HG03520 (cell line): ENCODE results near the gene GPR146.
"Not testable (repeated sequence)": the region's sequence is repeated elsewhere in the genome, so short reads cannot be mapped to it uniquely, and the experiment has no call there.

Experiments
- ATAC-seq: cut with Tn5 transposase; IDR thresholded peaks from one replicate; pipeline ENCODE4 v1.9.1; 2021; ENCODE audit warnings: mild to moderate bottlenecking, moderate library complexity; ENCODE audit not compliant: unreplicated experiment

Gene GPR146, protein sequence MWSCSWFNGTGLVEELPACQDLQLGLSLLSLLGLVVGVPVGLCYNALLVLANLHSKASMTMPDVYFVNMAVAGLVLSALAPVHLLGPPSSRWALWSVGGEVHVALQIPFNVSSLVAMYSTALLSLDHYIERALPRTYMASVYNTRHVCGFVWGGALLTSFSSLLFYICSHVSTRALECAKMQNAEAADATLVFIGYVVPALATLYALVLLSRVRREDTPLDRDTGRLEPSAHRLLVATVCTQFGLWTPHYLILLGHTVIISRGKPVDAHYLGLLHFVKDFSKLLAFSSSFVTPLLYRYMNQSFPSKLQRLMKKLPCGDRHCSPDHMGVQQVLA

DNA sequence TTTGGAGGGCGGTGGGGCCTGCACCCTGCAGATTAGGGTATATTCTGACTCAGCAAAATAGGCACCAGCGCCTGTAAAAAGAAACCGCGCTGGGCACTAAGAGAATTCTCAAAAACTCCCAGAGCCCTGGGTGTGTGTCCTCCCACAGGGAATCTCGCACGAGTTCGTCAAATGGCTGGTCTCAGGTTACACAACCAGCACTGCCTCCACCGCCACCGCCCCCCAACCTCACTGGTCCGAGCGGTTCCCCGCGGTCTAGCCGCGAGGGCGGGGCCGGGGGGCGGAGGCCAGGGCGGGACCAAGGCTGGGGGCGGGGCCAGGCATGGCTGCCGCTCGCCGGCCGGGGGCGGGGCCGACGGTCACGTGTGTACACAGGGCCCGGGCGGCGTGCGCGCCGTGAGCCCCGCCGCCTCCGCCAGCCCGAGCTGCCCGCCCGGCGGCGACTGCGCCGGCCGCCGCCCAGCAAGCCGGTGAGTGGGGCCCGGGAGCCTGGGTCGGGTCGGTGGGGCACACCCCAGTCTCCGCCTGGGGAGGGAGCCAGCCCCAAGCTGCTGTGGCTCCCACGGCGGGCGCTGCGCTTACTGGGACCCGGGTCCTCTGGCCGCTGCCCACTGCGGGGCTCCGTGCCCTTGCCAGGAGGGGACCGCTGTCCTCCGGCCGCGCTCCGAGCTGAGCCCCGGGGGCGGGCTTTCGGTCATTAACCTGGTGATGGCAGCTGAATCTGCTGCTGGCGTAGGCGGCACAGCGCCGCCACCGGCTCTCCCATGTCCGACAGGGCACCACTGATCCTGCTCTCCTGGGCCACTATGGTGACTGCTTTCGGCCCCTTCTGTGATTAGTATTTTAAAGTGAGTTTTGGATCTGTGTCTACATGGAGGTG lies at the start of gene GPR146:
TSS of gene GPR146 (plus strand) at position 358 of the 880 bp plus-strand sequence. CDS start 12,970 bp downstream, outside the sequence.
- ATAC-seq = peak; percentile 83

DNA sequence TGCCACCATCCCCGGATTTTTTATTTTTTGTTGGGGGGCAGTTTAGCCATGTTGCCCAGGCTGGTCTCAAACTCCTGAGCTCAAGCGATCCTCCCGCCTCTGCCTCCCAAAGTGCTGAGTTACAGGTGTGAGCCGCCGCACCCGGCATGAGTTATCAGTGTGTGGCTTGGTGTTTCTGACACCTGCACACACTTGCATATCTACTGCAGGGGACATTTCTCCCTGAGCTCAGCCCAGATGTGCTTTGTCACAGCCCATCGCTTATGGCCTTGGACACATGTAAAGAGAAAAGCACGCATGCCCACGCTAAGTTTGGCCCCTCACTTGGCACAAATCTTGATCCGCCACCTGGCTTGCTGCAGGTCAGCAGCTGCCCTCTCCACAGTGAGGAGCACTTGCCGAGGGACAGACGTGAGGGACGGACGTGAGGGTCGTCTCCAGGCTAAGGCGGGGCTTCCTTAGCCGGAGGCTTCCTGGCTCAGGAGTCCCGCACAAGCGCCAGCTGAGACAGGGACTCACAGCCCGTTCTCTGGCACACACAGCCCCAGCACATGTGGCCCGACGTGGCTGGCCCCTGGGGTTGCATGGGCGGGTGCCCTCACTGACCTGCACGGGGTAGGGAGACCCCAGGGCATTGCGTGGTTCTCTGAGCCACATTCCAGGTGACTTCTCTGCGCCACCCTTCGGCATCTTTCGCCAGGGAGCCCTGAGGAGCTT lies 49.6 kb upstream of the GPR146 start:
- ATAC-seq = no peak

DNA sequence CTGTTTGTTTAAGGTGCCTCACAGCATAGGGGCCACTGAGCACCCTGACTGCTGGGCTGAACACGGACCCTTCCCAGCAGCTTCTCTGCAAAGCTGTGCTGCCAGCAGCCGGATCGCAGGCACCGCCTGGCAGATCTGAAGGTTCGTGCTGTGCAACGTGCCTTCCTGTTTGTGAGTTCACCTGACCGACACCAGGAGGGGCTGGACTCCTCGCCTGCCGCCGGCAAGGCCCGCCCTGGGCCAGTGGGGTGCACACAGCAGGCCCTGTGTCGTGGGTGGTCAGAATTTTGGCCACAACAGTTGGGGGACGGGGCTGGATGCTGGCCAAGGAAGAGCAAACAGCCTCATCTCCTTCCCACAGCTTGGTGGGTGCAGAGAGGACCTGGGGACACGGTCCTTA lies 48.8 kb upstream of the GPR146 start:
- no peak for ATAC-seq

DNA sequence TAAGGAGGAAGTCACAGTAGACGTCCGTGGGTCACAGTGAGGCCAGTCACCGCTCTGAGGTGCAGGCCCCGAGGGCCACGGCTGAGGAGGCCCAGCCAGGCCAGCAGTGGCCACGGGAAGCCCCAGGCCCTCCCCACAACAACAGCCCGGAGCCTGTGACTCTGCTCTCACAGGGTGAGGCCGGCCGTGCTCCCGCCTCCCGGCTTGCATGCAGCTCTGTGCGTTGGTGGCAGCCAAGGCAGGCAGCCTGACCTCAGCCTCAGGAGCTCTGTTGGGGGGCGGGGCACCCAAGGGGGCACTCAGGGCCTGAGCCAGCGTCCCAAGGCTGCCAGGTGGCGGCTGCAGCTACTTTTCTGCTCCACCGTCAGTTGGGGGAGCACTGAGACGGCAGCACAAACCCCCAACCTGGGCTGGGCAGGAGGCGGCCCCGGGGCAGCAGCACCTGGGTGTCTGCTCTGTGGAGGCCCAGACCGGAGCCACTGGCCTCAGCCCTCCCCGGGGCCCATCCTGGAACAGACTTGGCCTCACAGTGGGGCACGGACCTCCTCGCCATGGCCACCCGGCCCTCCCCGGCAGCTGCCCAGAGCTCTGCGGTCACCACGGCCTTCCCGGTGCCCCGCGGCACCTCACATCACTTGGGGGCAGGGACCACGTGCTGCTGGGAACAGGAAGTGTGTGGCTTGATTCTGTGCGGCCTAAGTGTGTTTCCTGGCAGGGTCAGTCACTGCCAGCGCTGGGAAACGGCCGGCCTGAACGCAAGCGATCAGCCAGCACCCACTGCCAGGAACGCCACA lies 48.1 kb upstream of the GPR146 start:
- no peak for ATAC-seq

DNA sequence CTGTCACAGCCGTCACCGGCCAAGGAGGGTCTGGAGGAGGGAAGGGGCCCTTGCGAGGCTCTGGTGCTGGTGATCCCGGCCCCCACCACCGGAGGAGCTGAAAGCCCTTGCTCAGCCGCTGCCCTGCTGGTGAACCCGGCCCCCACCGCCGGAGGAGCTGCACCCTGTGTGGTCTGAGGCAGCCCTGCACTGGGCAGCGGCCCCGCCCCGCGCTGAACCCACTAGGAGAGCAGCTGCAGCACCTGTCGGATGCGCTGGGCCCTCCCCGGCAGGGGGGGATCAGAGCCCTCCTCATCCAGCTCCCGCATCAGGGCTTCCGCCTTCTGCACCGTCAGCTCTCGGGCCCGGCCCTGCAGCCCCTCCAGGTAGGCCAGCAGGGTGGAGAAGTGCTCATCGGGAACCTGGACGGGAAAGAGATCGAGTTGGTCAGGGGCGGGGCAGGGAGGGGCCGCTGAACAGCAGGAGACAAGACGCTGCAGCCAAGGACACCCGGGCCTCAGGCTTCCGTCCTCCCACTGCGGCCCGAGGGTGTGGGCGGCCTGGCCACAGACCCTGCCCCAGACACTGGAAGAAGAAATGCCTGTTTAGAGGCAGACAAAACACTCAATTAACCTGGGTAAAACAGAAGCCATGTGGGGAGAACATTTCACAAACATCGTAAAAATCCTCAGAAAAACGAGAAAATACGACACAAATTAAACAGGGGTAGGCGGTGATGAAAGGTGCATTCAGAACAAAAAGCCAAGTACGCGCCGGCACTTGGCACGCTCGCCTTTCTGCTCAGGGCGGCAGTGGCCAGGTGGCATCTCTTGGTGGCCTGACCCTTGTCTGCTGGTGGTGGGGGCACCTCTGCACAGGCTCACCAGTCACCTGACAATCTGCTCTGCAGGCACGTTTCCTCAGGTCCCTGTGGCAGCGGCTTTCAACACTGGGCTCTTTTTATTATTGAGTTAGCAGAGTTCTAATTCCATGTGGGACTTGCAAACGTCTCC lies 46.6 kb upstream of the GPR146 start:
- ATAC-seq = no peak

DNA sequence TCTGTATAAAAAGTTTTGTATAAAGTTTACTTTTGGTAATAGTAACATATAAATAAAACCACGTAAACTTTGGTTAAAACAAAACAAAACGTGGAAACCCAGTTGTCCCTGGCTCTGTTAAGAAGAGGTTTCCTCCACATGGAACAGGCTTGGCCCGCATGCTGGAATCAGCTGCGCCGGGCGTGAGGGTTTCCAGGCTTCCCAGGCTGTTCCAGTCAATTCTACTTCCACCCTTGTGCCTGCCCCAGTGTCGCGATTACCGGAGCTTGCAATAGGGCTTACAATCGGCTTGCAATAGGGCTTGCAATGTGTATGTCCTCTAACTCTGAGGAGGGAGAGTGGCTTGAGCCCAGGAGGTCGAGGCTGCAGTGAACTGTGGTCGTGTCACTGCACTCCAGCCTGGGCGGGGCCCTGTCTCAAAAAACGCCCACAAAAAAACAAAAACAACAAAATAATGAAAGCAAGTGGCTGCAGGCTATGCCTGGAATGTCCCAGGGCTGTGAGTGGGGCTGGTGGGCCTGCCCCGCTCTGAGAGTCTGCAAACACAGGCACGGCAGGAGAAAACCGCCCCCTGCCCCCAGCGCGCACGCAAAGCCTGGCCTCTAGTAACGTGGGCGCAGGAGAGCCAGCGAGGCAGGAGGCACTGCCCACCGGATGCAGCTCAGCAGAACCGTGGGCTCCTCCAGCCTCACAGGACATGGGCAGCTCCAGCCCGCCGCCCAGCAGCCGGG lies 45.0 kb upstream of the GPR146 start:
- ATAC-seq = no peak

DNA sequence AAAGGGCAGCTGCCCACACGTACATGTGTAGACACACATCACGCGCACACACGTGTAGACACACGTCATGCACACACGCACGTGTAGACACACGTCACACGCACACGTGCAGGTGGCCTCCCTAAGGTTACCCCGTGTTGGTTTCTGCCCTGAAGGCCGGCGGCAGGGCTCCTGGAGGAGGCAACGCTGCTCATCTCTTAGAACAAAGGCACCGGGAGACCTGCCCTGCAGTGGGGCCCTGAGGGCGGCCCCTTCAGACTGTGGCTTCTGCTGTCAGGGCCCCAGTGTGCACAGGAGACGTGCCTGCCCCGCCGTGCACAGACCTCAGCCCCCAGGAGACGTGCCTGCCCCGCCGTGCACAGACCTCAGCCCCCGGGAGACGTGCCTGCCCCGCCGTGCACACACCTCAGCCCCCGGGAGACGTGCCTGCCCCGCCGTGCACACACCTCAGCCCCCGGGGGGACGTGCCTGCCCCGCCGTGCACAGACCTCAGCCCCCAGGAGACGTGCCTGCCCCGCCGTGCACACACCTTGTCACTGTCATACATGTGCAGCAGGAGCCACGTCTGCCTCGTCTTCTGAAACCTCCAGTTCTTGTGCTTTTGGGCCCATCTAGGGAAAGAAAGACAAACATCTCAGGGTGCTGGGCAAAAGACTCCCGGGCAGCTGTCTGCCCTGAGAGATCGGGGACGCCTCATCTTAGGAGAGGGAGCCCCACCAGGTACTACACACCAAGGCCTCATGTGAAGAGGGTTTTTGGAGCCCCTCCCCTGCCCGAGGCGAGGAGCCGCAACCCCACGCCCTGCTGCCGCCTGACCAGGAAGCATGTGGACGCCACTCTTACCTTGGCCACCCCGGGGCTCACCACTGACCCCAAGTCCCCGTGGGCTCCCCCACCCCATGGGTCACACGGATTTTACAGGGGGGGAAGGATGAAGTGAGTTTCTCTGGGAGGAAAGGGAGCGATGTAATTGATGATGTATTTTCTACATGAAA lies 44.1 kb upstream of the GPR146 start:
- ATAC-seq = peak; percentile 45

DNA sequence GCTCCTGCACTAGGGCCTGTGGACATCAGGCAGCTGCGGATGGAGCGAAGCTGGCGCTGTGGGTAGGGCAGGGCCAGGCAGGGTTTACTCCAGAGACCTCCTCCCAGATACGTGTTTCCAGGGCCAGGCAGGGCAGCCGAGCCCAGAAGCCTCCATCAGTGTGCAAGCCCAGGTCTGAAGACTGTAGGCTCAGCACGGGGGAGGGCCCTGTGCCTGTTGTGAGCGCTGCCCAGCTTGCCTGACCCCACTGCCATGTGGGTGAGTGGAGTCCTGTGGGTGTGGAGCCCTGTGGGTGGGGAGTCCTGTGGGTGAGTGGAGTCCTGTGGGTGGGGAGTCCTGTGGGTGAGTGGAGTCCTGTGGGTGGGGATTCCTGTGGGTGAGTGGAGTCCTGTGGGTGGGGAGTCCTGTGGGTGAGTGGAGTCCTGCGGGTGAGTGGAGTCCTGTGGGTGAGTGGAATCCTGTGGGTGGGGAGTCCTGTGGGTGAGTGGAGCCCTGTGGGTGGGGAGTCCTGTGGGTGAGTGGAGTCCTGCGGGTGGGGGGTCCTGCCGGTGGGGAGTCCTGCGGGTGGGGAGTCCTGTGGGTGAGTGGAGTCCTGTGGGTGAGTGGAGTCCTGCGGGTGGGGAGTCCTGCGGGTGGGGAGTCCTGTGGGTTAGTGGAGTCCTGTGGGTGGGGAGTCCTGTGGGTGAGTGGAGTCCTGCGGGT lies 43.1 kb upstream of the GPR146 start:
- ATAC-seq = not testable (repeated sequence)

DNA sequence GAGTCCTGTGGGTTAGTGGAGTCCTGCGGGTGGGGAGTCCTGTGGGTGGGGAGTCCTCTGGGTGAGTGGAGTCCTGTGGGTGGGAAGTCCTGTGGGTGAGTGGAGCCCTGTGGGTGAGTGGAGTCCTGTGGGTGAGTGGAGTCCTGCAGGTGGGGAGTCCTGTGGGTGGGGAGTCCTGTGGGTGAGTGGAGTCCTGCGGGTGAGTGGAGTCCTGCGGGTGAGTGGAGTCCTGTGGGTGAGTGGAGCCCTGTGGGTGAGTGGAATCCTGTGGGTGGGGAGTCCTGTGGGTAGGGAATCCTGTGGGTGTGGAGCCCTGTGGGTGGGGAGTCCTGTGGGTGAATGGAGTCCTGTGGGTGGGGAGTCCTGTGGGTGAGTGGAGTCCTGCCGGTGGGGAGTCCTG lies 42.3 kb upstream of the GPR146 start:
- ATAC-seq = not testable (repeated sequence)

DNA sequence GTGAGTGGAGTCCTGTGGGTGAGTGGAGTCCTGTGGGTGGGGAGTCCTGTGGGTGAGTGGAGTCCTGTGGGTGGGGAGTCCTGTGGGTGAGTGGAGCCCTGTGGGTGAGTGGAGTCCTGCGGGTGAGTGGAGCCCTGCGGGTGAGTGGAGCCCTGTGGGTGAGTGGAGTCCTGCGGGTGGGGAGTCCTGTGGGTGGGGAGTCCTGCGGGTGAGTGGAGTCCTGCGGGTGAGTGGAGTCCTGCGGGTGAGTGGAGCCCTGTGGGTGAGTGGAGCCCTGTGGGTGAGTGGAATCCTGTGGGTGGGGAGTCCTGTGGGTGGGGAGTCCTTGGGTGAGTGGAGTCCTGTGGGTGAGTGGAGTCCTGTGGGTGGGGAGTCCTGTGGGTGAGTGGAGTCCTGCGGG lies 41.9 kb upstream of the GPR146 start:
- not testable (repeated sequence) for ATAC-seq

DNA sequence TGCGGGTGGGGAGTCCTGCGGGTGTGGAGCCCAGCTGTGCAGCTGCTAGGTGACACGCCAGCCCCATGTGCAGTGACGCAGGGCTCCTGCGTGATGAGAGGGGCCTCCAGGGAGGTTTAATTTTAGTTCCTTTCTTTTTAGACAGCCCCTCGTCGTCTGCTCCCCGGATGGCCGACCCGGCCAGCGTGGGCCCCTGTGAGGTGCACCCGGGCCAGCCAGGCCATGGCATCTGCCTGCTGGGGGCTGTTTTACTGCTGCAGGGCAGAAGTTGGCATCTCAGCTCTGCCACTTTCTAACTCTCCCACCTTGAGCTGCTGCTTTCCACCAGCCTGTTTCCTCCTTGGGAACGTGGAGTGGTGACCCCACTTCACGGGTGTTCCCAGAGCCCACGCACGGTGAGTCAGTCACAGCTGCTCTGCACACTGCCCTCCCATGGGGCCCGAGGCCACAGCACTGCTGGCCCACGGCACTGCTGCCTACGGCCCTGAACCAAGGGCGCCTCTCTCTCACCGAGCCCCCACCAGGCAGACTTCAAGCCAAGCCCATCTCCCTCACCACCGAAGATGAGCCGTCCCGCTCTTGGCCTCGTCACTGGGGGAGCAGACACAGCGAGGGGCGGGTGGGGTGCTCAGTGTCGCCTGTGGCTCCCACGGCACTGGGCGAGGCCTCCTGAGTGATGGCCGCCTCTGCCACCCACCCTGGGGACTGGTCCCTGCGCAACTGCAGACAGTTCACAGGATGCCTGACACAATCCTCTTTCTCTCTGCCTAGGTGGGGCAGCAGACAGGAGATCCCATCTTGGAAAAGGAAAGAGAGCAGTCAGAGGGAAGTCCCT lies 40.1 kb upstream of the GPR146 start:
- no peak for ATAC-seq

DNA sequence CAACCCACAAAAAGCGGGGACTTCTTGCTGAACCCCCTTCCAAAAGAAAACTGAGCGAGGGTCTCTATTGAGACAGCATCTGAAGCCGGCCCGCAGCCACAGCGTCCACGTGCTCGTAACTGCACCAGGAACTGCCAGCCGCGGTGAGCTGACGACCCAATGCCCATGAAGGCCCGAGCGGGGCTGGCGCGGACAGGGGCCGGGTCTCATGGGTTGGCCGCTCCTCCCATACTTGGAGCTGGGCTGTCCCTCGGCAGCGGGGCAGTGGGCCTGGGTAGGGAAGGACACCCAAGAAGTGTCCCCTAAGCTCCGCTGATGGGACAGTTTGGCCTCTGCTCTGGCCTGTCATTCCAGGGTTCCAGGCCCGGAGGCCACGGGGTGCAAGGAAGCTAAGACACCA lies 39.0 kb upstream of the GPR146 start:
- no peak for ATAC-seq

DNA sequence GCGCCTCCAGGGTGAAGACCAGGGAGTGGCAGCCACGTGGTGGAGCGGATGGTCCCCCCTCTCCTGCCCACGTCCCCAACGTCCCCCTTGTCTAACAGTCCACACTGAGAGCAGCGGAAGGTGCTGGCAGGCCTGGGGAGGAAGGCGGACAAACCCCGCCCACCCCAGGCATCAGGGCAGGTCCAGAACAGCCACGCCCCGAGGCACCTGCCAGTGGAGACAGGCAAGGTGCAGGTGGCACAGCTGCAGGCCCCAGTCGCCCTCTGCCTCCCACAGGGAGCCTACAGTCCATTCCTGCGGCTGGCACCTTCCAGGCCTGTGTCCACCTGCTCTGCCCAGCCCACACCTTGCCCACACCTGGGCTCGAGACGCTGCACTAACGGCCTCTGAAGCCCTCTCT lies 36.4 kb upstream of the GPR146 start:
- ATAC-seq = no peak

DNA sequence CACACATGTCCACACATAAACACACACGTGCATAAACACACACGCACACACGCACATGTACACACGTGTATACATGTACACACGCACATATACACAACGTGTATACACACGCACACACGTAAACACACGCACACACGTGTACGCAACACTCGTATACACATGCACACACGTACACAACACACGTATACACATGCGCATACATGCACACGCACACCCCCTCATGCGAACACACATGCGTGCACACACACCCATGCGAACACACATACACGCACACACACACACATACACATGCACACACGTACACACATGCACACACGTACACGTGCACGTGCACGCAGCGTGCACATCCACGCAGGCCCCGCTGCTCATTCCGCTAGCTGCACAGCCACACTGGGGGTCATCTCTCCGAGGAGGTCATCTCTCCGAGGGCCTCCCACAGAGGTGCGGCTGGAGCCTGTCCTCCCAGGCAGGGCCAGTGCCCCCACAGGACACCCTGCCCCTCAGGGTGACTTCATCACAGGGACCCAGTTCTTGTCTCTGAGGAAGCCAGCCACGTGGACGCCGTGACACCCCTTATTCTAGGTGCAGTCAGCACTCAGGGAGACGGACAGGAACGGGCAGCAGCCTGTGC lies 35.5 kb upstream of the GPR146 start:
- no peak for ATAC-seq

DNA sequence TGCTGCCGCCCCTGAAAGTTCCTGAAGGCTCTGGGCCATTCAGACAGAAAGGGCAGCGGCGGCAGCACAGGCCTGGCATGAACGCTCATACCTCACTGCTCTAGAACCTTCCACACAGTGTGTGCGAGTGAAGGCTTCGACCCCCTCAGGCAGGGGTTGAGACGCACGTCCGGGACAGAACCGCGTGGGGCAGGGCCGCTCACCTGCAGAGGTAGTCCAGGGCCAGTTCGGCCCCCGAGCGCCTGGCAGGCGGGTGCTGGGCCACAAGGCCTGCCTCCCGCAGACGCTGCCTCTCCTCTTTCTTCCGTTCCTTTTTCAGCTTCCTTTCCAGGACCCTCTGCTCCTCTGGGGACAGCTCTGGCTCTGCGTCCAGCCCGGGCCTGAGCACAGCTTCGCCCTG lies 34.6 kb upstream of the GPR146 start:
- ATAC-seq = no peak

DNA sequence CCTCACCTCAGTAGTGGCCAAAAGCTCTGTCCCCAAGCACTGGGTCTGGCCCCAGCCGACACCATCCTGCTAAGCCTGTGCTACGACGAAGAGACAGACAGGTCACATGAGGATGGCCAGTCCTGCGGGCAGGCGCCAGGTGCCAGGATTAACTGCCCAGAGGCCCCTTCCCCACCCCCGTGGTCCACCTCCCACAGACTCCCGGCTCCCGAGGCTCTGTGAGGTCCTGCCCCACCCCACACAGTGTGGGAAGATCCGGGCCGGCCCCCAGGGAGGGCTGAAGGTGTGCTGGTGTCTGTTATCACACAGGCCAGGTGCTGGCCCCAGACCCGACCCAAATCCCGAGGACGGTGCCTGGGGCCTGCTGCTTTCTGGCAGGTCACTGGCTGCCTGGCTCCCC lies 34.1 kb upstream of the GPR146 start:
- ATAC-seq = no peak
